Neural progenitor cell (in vitro differentiated cells): ENCODE data around the gene BBS9. TPM values are rescaled to one million over a fixed set of nuclear protein-coding genes. Genes with fewer than 3 reads are reported as not detected.

Source experiments
- DNase-seq: peaks from one replicate; pipeline ENCODE4 v3.0.0-alpha.2; 2016; ENCODE audit warnings: low spot score
- H2AFZ ChIP-seq: fragments of 200-600 bp; sonication (generic); replicated peaks from 2 replicates; pipeline ENCODE4 v1.6.1; 2016; ENCODE audit warnings: antibody characterized with exemption
- H3F3A ChIP-seq: fragments of 200-600 bp; sonication (generic); 2 replicates; pipeline ENCODE4 v1.6.1; 2016; ENCODE audit warnings: antibody characterized with exemption, low read depth
- H3K27ac ChIP-seq: fragments of 200-600 bp; sonication (generic); 2 replicates; pipeline ENCODE4 v1.5.1; 2016; ENCODE audit warnings: mild to moderate bottlenecking
- H3K27me3 ChIP-seq: fragments of 200-600 bp; sonication (generic); 2 replicates; pipeline ENCODE4 v1.6.1; 2016; ENCODE audit warnings: mild to moderate bottlenecking, moderate library complexity
- H3K36me3 ChIP-seq: fragments of 200-600 bp; sonication (generic); 2 replicates; pipeline ENCODE4 v1.5.1; 2016
- H3K4me1 ChIP-seq: fragments of 200-600 bp; sonication (generic); 2 replicates; pipeline ENCODE4 v1.6.1; 2016; ENCODE audit warnings: mixed run types
- H3K4me2 ChIP-seq: fragments of 200-600 bp; sonication (generic); 2 replicates; pipeline ENCODE4 v1.6.1; 2016
- H3K4me3 ChIP-seq: fragments of 200-600 bp; sonication (generic); 2 replicates; pipeline ENCODE4 v1.5.1; 2016
- H3K79me2 ChIP-seq: fragments of 200-600 bp; sonication (generic); 2 replicates; pipeline ENCODE4 v1.6.1; 2016; ENCODE audit warnings: low read depth
- H3K9ac ChIP-seq: fragments of 200-600 bp; sonication (generic); 2 replicates; pipeline ENCODE4 v1.6.1; 2016
- H3K9me3 ChIP-seq: fragments of 200-600 bp; sonication (generic); 2 replicates; pipeline ENCODE4 v1.5.1; 2016; ENCODE audit warnings: low read depth
- H4K20me1 ChIP-seq: fragments of 200-600 bp; sonication (generic); 2 replicates; pipeline ENCODE4 v1.6.1; 2016; ENCODE audit warnings: low read depth
- H3K27ac Mint-ChIP-seq: 3 replicates; pipeline ENCODE4 v1.8.0; 2021; ENCODE audit warnings: mixed read lengths
- H3K27me3 Mint-ChIP-seq: 2 replicates; pipeline ENCODE4 v1.8.0; 2022; ENCODE audit warnings: low read depth, mild to moderate bottlenecking, inconsistent platforms, moderate library complexity, mixed read lengths; ENCODE audit not compliant: insufficient read depth
- H3K36me3 Mint-ChIP-seq: 3 replicates; pipeline ENCODE4 v1.8.0; 2021; ENCODE audit warnings: mixed read lengths
- H3K4me1 Mint-ChIP-seq: 3 replicates; pipeline ENCODE4 v1.8.0; 2021; ENCODE audit warnings: mixed read lengths
- H3K4me3 Mint-ChIP-seq: 3 replicates; pipeline ENCODE4 v1.8.0; 2021; ENCODE audit warnings: mild to moderate bottlenecking, moderate library complexity, mixed read lengths
- H3K9me3 Mint-ChIP-seq: 3 replicates; pipeline ENCODE4 v1.8.0; 2020; ENCODE audit warnings: mixed read lengths
- EZH2 ChIP-seq: fragments of 200-600 bp; sonication (generic); IDR thresholded peaks from 2 replicates; pipeline ENCODE4 v1.6.1; 2017; ENCODE audit warnings: antibody characterized with exemption, mild to moderate bottlenecking, moderate library complexity
- EZH2phosphoT487 ChIP-seq: fragments of 200-600 bp; sonication (generic); IDR thresholded peaks from 2 replicates; pipeline ENCODE4 v1.6.1; 2017; ENCODE audit warnings: antibody characterized with exemption
- total RNA-seq: library from RNA; depleted of rRNA; stranded (reverse); fragments of >200 nt; gene quantifications from 2 replicates; pipeline ENCODE4 v1.2.3, GENCODE V29; 2015; ENCODE audit warnings: low replicate concordance
- TF ChIP-seq, protein P1 (sequence below): fragments of 200-600 bp; sonication (generic); IDR thresholded peaks from 2 replicates; pipeline ENCODE4 v1.5.1; 2017; ENCODE audit warnings: antibody characterized with exemption, mild to moderate bottlenecking

BBS9 gene
- total RNA-seq, 1 donor from 2014 or later: 40.3 TPM

DNA sequence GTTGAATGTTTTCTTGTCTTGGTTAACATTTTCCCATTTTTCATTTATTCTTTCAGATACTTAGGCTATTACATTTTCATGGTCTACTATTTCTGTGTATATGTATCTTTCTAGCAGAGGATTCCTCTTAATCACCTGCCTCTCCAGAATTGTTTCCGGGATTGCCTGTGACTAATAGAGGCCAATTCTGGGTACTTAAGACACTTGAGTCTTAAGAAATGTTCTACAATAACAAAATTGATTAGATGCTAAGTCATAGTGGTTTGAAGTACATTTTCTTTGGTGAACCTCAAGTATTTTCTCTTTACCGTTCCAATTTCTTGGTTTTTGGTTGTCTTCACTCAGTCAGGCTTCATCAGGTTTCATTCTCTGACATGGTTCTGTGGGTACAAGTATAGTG lies 26.4 kb downstream of the BBS9 start:
- no peaks in the 10 kb centered on the region for H3K4me1 ChIP-seq
- DNase-seq: no peak
- no peaks in the 10 kb centered on the region for H4K20me1 ChIP-seq
- no peaks in the 10 kb centered on the region for H3K9me3 Mint-ChIP-seq
- no peak overlapping the region for H3K4me3 ChIP-seq
- peaks cover 3% of the 10 kb centered on the region for H3K36me3 Mint-ChIP-seq
- no peak overlapping the region for H3K27ac Mint-ChIP-seq
- H3K27ac ChIP-seq: no peak overlapping the region
- H3K4me1 Mint-ChIP-seq: no peaks in the 10 kb centered on the region
- H3K4me3 Mint-ChIP-seq: no peak overlapping the region
- H2AFZ ChIP-seq: no peak overlapping the region
- TF ChIP-seq, protein P1, sequence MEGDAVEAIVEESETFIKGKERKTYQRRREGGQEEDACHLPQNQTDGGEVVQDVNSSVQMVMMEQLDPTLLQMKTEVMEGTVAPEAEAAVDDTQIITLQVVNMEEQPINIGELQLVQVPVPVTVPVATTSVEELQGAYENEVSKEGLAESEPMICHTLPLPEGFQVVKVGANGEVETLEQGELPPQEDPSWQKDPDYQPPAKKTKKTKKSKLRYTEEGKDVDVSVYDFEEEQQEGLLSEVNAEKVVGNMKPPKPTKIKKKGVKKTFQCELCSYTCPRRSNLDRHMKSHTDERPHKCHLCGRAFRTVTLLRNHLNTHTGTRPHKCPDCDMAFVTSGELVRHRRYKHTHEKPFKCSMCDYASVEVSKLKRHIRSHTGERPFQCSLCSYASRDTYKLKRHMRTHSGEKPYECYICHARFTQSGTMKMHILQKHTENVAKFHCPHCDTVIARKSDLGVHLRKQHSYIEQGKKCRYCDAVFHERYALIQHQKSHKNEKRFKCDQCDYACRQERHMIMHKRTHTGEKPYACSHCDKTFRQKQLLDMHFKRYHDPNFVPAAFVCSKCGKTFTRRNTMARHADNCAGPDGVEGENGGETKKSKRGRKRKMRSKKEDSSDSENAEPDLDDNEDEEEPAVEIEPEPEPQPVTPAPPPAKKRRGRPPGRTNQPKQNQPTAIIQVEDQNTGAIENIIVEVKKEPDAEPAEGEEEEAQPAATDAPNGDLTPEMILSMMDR: no peak
- no peak for TF ChIP-seq EZH2phosphoT487
- TF ChIP-seq EZH2: no peak
- H3K9ac ChIP-seq: no peak overlapping the region
- H3K36me3 ChIP-seq: no peaks in the 10 kb centered on the region
- no peaks in the 10 kb centered on the region for H3K79me2 ChIP-seq
- no peaks in the 10 kb centered on the region for H3F3A ChIP-seq
- H3K27me3 Mint-ChIP-seq: no peaks in the 10 kb centered on the region
- H3K9me3 ChIP-seq: no peaks in the 10 kb centered on the region
- no peaks in the 10 kb centered on the region for H3K27me3 ChIP-seq
- H3K4me2 ChIP-seq: no peak overlapping the region

DNA sequence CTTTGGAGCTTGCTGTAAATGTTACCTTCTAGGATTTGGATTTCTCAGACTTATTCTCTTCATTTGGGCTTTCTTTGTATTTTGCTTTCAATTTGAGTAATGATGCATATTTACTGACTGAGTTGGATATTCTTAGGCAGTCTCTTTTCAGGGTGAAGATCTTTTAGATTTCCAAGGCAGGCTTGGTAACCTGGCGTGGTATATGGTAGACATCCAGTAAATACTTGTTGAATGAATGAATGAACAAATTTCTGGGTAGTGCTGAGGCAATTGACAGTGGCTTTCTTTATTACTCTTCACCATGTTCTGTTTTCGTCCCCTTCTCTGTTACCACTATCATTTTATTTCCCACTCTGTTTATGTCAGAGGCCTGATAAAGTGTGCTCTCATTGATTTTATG lies 27.1 kb downstream of the BBS9 start:
- Histone ChIP-seq H3K27me3 (no peaks in the 10 kb centered on the region), H4K20me1 (no peaks in the 10 kb centered on the region), H3K9me3 (no peaks in the 10 kb centered on the region), H3K4me3 (no peak overlapping the region), H3K9ac (no peak overlapping the region), H2AFZ (no peak overlapping the region), H3K27ac (no peak overlapping the region), H3K4me1 (no peaks in the 10 kb centered on the region), H3K36me3 (no peaks in the 10 kb centered on the region), H3K4me2 (no peak overlapping the region), H3K79me2 (no peaks in the 10 kb centered on the region), H3F3A (no peaks in the 10 kb centered on the region)
- Mint-ChIP-seq H3K9me3 (no peaks in the 10 kb centered on the region), H3K27me3 (no peaks in the 10 kb centered on the region), H3K4me3 (no peak overlapping the region), H3K27ac (no peak overlapping the region), H3K36me3 (peaks cover 3% of the 10 kb centered on the region), H3K4me1 (no peaks in the 10 kb centered on the region)
- TF ChIP-seq EZH2 (no peak), EZH2phosphoT487 (no peak)
- TF ChIP-seq, protein P1: no peak
- DNase-seq: no peak

DNA sequence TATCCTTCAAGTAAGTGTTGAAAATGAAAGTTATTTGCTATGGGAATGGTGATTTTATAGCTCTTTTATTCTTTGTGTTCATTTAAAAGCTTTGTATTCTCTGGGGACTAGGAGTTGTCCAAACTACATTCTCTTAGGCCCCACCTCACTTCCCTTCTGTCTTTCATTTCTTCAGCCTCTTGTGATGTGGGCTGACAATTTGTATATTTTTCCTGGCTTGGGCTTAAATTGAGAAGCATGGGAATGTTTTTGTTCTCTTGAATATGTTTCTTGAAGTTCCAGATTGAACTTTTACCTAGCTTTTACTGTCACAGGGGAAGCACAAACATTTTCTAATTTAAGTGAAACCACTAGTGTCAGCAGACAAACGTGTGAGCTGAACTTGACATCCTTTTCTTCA lies 27.9 kb downstream of the BBS9 start:
- H4K20me1 ChIP-seq: no peaks in the 10 kb centered on the region
- no peak overlapping the region for H3K4me3 ChIP-seq
- TF ChIP-seq, protein P1: no peak
- TF ChIP-seq EZH2phosphoT487 (no peak), EZH2 (no peak)
- Mint-ChIP-seq H3K4me3 (no peak overlapping the region), H3K4me1 (no peaks in the 10 kb centered on the region), H3K27ac (no peak overlapping the region), H3K36me3 (peaks cover 3% of the 10 kb centered on the region), H3K9me3 (peaks cover 4% of the 10 kb centered on the region), H3K27me3 (peaks cover under 1% of the 10 kb centered on the region)
- H3K79me2 ChIP-seq: no peaks in the 10 kb centered on the region
- H3K27ac ChIP-seq: no peak overlapping the region
- no peaks in the 10 kb centered on the region for H3K9me3 ChIP-seq
- H3K4me2 ChIP-seq: no peak overlapping the region
- H3F3A ChIP-seq: no peaks in the 10 kb centered on the region
- no peaks in the 10 kb centered on the region for H3K4me1 ChIP-seq
- no peaks in the 10 kb centered on the region for H3K27me3 ChIP-seq
- no peak overlapping the region for H3K9ac ChIP-seq
- no peaks in the 10 kb centered on the region for H3K36me3 ChIP-seq
- H2AFZ ChIP-seq: no peak overlapping the region
- DNase-seq: no peak
